Stimulated activated CD4-positive, alpha-beta T cell treated with anti-CD3 and anti-CD28 coated beads, Interleukin-12 subunit alpha, Interleukin-12 subunit beta, amount 100 ng/mL, for 4 hours (primary cell): ENCODE results near the gene FASTK.
A peak's percentile ranks its signal among the peaks of the same experiment; 100 is the strongest.

ENCODE experiments used
- DNase-seq: peaks from one replicate; pipeline ENCODE4 v3.0.0-alpha.2; 2020

The FASTK gene

GRCh38 chr7:151062399-151063211, 18.0 kb downstream of the FASTK start:
- no peak for DNase-seq

DNA sequence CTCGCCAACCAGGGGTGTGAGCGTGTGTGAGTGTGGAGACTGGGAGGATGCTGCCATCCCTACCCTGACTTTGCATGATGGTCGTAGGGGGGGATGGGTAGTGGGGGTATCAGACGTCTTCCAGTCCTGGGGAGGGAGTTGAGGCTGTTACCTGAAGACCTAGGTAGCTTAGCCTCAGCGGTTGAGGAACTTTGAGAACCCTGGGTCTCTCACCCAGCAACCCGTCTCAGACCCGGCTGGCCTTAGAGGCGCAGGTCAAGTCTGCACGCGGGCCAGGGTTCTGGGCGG, 18.6 kb downstream of the FASTK start:
- no peak for DNase-seq

- no peak for DNase-seq
Measured at GRCh38 chr7:151061213-151062110, 19.1 kb downstream of the FASTK start.

GRCh38 chr7:151060416-151061212, 20.0 kb downstream of the FASTK start:
- DNase-seq: no peak

- DNase-seq: no peak
Measured at GRCh38 chr7:151060113-151060415, 20.5 kb downstream of the FASTK start.

DNA sequence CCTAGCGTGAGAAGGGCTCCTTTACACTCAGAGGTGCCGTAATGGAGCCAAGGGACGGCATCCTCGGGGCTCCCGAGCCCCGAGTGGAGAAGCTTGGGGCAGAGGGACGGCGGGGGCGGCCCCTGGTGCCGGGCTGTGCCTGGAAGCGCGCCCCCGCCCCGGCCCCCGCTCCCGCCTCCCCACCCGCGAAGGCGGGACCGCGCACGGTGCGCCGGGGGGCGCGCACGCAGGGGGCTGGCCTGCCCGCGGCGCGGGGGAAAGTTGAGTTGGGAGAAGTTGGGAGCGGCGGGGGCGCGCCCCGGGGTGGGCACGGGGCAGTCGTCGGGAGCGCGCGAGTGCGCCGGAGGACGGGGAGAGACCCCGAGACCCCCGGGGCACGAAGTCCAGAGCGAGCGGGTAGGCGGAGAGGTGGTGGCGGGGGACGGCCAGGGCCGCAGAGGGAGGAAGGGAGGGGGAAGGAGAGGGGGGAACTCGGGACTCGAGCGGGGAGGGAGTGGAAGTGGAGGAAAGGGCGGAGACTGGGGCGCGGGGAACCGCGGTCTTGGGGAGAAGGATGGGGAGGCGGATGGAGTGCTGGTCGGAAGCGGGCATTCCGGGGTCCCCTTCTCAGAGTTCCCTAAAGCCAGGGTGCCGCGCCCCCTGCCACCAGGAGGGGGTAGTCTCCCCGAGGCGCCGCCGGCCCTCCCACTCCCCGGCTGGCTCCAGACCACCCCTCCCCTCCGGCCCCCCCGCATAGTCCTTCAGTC, 21.1 kb downstream of the FASTK start, which contains the start of gene SLC4A2:
TSS of gene SLC4A2 (plus strand) at position 223 of the 746 bp plus-strand sequence. CDS start 2,399 bp downstream, outside the sequence.
- peak; percentile 70 for DNase-seq

DNA sequence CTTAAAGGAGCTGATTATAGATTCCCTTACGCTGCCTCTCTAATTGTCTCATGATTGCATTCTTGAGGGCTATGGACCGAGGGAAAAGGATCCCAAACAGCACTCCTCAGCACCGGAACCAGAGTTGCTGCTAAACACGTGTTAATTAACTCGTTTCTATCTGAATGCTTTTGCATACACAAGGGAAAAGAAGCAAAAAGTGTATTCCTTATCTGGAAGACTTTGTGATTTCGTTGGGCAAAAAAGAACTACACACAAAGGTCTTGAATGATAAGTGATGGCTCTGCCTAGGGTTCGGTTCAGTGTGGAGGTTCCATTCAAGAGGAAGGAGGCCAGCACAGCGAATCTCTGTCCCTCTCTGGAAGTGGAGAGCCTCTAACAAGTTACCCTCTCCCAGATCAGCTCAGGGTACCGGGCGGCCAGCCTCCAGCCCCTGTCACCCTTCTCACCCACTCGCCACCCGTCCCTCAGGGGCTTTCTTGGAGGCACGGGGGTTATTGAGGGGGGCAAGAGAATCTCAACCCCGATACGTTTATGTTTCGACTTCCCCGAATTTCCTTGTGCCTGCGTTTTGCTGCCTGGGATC, 21.7 kb downstream of the FASTK start:
- no peak for DNase-seq

- DNase-seq: peak; percentile 95
Measured at GRCh38 chr7:151057989-151058780, 22.4 kb downstream of the FASTK start.

GRCh38 chr7:151057506-151057988, 23.1 kb downstream of the FASTK start, which contains the start of gene CDK5:
TSS of gene CDK5 (minus strand) at chr7:151057897. CDS start at chr7:151057848, 49 bp downstream.
- no peak for DNase-seq

DNA sequence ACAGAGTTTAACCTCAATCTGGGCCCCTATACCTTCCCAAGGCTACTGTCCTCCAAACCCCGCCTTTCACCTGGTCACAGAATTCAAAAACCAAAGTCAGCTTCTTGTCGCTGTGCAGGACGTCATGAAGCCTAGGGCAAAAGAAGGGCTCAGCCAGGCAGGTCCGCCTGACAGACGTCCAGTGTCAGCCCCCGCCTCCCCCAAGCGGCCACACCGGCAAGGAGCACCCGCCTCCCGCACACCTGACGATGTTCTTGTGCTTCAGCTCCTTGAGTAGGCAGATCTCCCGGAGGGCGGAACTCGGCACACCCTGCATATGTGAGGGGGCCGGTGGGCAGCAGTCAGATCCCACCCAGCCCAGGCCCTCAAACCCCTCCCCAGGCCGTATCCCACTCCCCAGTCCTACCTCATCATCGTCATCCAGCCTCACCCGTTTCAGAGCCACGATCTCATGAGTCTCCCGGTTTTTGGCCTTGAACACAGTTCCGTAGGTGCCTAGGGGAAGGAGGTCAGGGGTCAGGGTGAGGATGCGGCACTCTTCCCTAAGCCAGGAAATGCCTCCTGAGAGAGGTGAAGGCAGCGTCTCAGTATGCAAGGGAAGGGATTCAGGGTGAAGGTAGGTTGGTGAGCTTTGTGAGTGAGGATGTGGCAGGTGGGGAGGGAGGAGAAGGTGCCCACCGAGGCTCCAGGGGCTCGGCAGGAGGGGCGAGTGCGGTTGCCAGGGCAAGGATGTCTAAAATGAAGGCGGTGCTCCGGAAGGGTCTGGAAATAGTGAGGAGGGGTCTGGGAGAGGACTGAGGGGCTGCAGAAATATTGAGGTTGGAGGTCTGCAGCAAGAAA, 23.7 kb downstream of the FASTK start:
- no peak for DNase-seq

DNA sequence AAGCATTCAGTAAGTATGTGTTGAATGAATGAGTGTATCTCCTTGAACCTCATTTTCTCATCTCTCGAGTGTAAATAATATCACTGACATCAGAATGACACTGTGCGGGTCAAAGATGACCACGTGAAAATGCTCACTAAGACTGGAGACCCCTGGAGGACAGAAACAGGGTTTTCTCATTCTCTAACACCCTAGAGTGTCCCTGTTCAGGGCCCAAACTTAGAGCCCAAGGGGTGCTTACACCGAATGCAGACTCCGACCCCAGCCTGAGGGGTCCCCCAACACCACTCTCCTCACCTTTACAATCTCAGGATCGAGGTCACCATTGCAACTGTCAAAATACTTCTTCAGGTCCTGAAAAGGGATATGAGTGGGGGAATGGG, 24.3 kb downstream of the FASTK start:
- DNase-seq: no peak

DNA sequence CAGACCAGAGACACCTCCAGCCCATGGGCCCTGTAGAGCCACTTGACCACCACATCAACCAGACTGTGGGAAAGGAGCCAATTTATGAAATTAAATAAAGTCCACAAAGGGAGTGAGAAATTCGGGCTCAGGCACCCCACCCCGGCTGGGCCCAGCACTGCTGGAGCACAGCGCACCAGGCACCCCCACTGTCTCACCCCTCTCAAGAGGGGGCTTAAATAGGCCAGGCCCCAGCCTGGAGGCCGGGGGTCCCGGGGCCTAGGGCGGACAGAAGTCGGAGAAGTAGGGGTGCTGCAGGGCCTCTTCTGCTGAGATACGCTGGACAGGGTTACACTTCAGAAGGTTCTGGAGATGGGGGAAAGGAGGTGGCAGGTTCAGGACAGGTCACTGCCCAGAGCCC, 26.9 kb downstream of the FASTK start:
- no peak for DNase-seq

DNA sequence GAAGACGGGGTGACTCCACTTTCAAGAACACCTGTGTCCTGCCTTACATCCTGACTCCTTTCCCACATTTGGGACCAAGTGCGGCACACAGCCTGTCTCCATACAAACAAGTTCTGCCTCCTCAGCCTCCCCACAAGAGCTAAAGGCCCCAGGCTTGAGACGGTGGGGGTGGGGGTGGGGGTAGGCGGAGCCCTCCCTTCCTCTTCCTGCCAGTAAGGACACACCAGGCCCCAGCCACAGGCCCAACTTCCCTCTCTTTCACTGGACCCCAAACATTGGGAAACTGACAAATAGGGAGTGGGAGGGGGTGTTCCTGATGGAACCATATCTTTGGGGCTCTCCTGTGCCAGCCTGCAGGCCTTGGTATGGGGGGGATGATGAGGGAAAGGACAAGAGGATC, 27.5 kb downstream of the FASTK start:
- DNase-seq: no peak

DNA sequence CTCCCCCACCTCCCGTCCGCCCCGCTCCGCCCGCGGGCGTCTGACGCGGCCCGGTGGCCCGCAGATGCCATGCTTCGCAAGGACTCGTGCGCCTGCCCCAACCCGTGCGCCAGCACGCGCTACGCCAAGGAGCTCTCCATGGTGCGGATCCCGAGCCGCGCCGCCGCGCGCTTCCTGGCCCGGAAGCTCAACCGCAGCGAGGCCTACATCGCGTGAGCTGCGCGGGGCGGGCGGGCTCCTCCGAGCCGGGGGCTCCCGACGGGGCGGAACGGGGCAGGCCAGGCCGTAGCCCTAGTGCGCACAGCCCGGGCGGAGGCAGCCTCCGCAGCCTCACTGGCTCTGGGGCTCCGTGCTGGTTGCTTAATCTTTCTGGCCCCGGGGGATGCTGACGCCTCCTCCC, 29.5 kb downstream of the FASTK start:
- peak; percentile 46 for DNase-seq

DNA sequence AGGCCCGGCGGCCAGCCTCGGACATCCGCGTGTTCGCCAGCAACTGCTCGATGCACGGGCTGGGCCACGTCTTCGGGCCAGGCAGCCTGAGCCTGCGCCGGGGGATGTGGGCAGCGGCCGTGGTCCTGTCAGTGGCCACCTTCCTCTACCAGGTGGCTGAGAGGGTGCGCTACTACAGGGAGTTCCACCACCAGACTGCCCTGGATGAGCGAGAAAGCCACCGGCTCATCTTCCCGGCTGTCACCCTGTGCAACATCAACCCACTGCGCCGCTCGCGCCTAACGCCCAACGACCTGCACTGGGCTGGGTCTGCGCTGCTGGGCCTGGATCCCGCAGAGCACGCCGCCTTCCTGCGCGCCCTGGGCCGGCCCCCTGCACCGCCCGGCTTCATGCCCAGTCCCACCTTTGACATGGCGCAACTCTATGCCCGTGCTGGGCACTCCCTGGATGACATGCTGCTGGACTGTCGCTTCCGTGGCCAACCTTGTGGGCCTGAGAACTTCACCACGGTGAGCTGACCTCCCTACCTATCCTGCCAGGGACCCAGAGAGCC, 31.6 kb downstream of the FASTK start:
- DNase-seq: no peak

DNA sequence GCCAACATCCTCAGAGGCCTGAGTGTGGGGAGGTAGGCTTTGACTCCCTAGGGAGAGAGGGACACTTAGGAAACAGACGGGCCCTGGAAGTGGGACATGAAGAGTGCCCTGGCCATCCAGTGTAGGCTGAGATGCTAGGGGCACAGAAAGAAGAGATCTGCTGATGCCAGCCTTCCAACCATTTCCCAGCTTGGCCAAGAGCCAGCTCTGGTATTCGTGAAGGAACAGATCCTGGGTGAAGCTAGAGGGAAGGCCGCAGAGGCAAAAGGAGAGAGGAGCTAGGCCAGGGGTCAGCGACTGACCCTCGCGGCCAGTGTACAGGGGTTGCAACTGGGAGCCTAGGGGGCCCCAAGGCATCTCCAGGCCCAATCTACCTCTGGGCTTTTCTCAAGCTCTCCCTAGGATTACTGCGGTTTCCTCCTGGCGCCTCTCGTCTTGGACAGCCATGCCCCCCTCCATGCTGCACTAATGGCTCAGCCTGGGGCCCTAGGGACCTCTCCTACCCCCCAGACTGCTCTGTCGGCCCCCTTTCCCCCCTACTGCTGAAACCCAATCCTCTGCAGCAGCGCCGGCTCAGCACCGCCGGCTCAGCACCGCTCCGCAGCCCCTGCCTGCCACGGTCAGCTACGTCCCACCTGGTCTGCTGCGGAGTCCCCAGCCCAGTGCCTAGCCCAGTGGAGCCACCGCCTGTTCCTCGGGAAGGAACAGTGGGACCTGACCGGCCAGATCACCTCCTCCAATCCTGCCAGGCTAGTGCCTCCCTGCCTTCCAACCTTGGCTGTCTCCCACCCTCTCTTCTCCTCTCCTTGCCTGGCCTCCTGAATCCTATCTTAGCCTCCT, 32.4 kb downstream of the FASTK start, which contains the start of gene ASIC3:
TSS of gene ASIC3 (plus strand) at position 556 of the 840 bp plus-strand sequence. CDS start 355 bp downstream, outside the sequence.
- DNase-seq: no peak

DNA sequence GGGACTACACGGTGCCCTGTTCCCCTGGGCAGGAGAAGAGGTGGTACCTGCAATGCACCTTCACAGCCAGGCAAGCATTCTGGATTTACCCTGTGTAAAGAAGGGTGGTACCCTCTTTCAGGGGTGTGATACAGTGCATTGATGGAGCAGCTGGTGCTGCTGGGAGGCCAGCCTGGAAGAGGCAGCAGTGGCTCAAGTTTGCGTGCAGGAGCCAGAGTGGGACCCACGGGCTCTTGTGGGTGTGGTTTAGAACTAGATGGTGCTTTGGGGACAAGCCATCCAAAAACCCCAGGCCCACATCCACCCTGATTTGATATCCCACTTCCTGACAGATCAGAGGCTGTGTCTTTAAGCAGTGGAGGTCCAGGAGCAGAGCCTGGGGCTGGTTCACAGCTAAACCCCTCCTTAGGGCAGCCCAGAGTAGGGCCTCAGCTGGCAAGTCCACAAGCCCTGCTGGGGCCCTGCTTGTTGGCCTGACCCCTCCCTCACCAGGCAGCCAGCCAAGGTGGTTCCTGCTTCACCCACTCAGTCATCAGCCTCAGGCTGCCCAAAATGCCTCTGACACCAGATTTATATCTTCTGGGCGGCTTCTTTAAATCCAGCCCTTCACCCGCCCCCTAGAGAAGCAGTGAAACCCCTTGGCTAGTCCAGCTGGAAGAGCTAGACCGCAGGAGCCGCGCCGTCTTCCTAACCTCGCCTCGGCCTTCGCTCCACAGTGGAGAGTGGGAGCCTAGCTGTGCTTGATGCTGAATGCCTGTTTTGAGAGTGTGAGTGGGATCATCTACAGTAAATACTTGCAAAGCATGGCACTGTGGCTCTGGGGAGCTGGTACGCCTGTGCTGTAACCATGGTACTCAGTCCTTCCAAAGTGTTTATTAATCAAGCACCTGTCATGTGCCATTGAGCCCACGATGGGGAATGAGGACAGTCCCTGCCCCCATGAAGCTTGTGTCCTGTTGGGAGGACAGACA, 33.7 kb downstream of the FASTK start:
- no peak for DNase-seq
